OCI-LY7 (cell line): ENCODE results near the gene CLEC16A. TPM values are rescaled to one million over a fixed set of nuclear protein-coding genes. Genes with fewer than 3 reads are reported as not detected.

Experiments used
- BruUV-seq: library from RNA; stranded (reverse); fragments of 400-500 nt; replicated peaks from 2 replicates; lab custom pipeline; 2021; lab: Mats Ljungman, UMichigan
- CTCF ChIA-PET: fragments of 300-600 bp; sonication (Branson Sonifier 250); formaldehyde crosslinking; loops from one replicate; lab custom pipeline; 2022; ENCODE audit warnings: antibody characterized with exemption; ENCODE audit not compliant: unreplicated experiment; lab: Charles Lee
- POLR2A ChIA-PET: fragments of 300-600 bp; sonication (Branson Sonifier 250); formaldehyde crosslinking; loops from one replicate; lab custom pipeline; 2022; ENCODE audit warnings: antibody characterized with exemption; lab: Charles Lee
- DNase-seq: peaks from one replicate; pipeline ENCODE4 v3.0.0-alpha.2; 2015; ENCODE audit warnings: low spot score
- H2AFZ ChIP-seq: fragments of 200-600 bp; sonication (generic), shearing (Covaris generic); 2 replicates; pipeline ENCODE4 v1.6.1; 2014; ENCODE audit warnings: mild to moderate bottlenecking, antibody characterized with exemption, low read length, moderate library complexity
- H3K27ac ChIP-seq: fragments of 200-600 bp; sonication (generic); 2 replicates; pipeline ENCODE4 v1.5.1; 2014; ENCODE audit warnings: mixed run types, low read depth, mild to moderate bottlenecking, moderate library complexity, low read length, inconsistent platforms; ENCODE audit not compliant: poor library complexity, severe bottlenecking
- H3K36me3 ChIP-seq: fragments of 200-600 bp; sonication (generic); 2 replicates; pipeline ENCODE4 v1.6.1; 2014; ENCODE audit warnings: mild to moderate bottlenecking, antibody characterized with exemption, low read length, moderate library complexity, mixed read lengths; ENCODE audit not compliant: insufficient read depth
- H3K4me1 ChIP-seq: fragments of 200-600 bp; sonication (generic); 2 replicates; pipeline ENCODE4 v1.5.1; 2014; ENCODE audit warnings: mild to moderate bottlenecking, low read length; ENCODE audit not compliant: insufficient read depth, poor library complexity, severe bottlenecking
- H3K4me2 ChIP-seq: fragments of 200-600 bp; sonication (generic); 2 replicates; pipeline ENCODE4 v1.6.1; 2014; ENCODE audit warnings: mild to moderate bottlenecking, low read length
- H3K4me3 ChIP-seq: fragments of 200-600 bp; sonication (generic); 2 replicates; pipeline ENCODE4 v1.5.1; 2014; ENCODE audit warnings: mild to moderate bottlenecking, low read depth, low read length; ENCODE audit not compliant: poor library complexity, severe bottlenecking
- H3K79me2 ChIP-seq: fragments of 200-600 bp; sonication (generic); 2 replicates; pipeline ENCODE4 v1.6.1; 2016; ENCODE audit warnings: low read depth, mild to moderate bottlenecking, low read length, moderate library complexity, mixed read lengths; ENCODE audit not compliant: insufficient read depth
- H3K9me2 ChIP-seq: fragments of 200-600 bp; sonication (generic); 2 replicates; pipeline ENCODE4 v1.6.1; 2016; ENCODE audit warnings: mild to moderate bottlenecking, low read length, mixed read lengths; ENCODE audit not compliant: insufficient read depth
- H3K9me3 ChIP-seq: fragments of 200-600 bp; sonication (generic); 2 replicates; pipeline ENCODE4 v1.6.1; 2014; ENCODE audit warnings: mild to moderate bottlenecking, mixed run types, low read length, mixed read lengths
- H4K20me1 ChIP-seq: fragments of 200-600 bp; sonication (generic); 2 replicates; pipeline ENCODE4 v1.6.1; 2014; ENCODE audit warnings: mild to moderate bottlenecking, antibody characterized with exemption, low read length, moderate library complexity, mixed read lengths; ENCODE audit not compliant: insufficient read depth
- EZH2phosphoT487 ChIP-seq: fragments of 200-600 bp; sonication (generic); IDR thresholded peaks from 2 replicates; pipeline ENCODE4 v1.6.1; 2018; ENCODE audit warnings: low read depth, borderline replicate concordance, mild to moderate bottlenecking, mixed run types, antibody characterized with exemption, low read length, moderate library complexity, mixed read lengths
- intact Hi-C: fragments of 100-400 bp; cut with micrococcal nuclease; formaldehyde crosslinking; loops from one replicate; pipeline ENCODE4 v1.10.0; 2022; ENCODE audit not compliant: unreplicated experiment
- total RNA-seq, 2 experiments: library from RNA; depleted of rRNA in 1 of 2; stranded (reverse); fragments of >200 nt in 1 of 2; shearing (Covaris generic) in 1 of 2; gene quantifications; 2 replicates each; pipeline ENCODE4 v1.2.3, GENCODE V29; 2014 to 2022
- TF ChIP-seq, protein P1 (sequence below): fragments of 200-600 bp; sonication (generic); conservative IDR thresholded peaks from 2 replicates; pipeline ENCODE4 v1.5.1; 2014; ENCODE audit warnings: mild to moderate bottlenecking, antibody characterized with exemption, low read length, moderate library complexity, mixed read lengths

CLEC16A gene
- total RNA-seq, 2 experiments from 2014 or later: 26.2 to 50.9 TPM

DNA sequence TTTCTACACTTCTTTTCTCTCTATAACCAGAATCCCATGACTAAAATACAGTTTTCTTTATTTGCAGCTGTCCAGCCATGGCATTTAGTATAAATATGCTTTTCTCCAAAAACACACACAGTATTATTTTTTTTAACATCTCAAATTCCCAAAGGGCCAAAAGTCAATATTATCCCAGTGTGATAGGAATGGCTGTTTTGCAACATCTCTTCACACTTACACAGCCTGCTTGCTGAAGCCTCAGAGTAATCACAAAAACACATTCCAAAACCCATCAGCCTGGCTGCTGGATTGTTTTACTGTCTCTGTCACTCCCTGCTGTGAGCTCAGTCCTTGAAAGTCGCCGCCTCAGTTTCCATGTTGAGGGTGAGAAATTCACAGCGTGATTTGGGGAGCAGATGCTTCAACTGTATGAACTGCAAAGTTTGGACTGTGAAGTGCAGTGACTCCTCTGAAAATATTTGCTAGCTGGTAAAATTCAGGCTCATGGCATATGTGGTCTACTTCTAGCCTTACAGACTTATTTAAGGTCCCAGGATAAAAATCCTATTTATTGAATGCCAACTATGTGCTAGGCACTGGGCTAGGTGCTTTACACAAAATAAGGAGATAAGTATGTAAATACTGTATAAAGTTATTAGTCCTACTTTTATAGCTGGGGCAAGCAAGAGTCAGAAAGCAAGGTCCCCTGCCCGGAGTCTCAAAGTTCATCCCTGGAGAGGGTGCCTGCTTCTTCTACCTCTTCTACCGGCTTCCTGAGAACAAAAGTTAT, 195.1 kb downstream of the CLEC16A start:
- H4K20me1 ChIP-seq: no peaks in the 10 kb centered on the region
- no peak overlapping the region for H3K4me2 ChIP-seq
- H3K36me3 ChIP-seq: peaks cover 8% of the 10 kb centered on the region; the same call in 1 of the 2 replicates
- CTCF ChIA-PET: no interaction called here
- H3K9me2 ChIP-seq: no peaks in the 10 kb centered on the region
- no TSS peak for BruUV-seq
- no peaks in the 10 kb centered on the region for H3K9me3 ChIP-seq
- peaks cover 5% of the 10 kb centered on the region for H3K4me1 ChIP-seq
- DNase-seq: no peak
- intact Hi-C loops: no loop called here
- no peak overlapping the region for H3K27ac ChIP-seq
- TF ChIP-seq, protein P1, sequence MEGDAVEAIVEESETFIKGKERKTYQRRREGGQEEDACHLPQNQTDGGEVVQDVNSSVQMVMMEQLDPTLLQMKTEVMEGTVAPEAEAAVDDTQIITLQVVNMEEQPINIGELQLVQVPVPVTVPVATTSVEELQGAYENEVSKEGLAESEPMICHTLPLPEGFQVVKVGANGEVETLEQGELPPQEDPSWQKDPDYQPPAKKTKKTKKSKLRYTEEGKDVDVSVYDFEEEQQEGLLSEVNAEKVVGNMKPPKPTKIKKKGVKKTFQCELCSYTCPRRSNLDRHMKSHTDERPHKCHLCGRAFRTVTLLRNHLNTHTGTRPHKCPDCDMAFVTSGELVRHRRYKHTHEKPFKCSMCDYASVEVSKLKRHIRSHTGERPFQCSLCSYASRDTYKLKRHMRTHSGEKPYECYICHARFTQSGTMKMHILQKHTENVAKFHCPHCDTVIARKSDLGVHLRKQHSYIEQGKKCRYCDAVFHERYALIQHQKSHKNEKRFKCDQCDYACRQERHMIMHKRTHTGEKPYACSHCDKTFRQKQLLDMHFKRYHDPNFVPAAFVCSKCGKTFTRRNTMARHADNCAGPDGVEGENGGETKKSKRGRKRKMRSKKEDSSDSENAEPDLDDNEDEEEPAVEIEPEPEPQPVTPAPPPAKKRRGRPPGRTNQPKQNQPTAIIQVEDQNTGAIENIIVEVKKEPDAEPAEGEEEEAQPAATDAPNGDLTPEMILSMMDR: no peak
- no peak for TF ChIP-seq EZH2phosphoT487
- H2AFZ ChIP-seq: no peak overlapping the region
- no peak overlapping the region for H3K4me3 ChIP-seq
- POLR2A ChIA-PET: interaction anchor here (0.7 kb wide), 1 partner anchor 12 kb away, joined by 3 read pairs; no protein-coding TSS in a partner anchor
- H3K79me2 ChIP-seq: no peaks in the 10 kb centered on the region

DNA sequence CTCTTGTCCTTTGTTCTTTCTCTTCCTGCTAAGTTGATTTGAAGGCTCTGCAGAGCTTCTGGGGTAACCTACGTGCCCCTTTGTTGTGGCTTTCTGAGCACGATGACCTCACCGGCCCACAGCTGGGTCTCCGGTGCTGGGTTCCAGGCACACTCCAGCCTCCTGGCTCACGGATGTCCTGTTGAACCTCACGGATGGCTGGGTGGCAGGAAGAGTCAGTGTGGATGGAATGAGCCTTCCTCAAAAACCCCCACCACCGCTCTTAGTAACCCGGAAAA, 195.7 kb downstream of the CLEC16A start:
- Histone ChIP-seq H3K9me2 (no peaks in the 10 kb centered on the region), H3K79me2 (no peaks in the 10 kb centered on the region), H3K4me1 (peaks cover 5% of the 10 kb centered on the region), H2AFZ (no peak overlapping the region), H3K4me2 (no peak overlapping the region), H3K27ac (no peak overlapping the region), H4K20me1 (no peaks in the 10 kb centered on the region), H3K9me3 (no peaks in the 10 kb centered on the region), H3K36me3 (peaks cover 8% of the 10 kb centered on the region; the same call in 1 of the 2 replicates), H3K4me3 (no peak overlapping the region)
- CTCF ChIA-PET: no interaction called here
- no TSS peak for BruUV-seq
- DNase-seq: no peak
- TF ChIP-seq EZH2phosphoT487: no peak
- TF ChIP-seq, protein P1: no peak
- POLR2A ChIA-PET: no interaction called here
- intact Hi-C loops: no loop called here

DNA sequence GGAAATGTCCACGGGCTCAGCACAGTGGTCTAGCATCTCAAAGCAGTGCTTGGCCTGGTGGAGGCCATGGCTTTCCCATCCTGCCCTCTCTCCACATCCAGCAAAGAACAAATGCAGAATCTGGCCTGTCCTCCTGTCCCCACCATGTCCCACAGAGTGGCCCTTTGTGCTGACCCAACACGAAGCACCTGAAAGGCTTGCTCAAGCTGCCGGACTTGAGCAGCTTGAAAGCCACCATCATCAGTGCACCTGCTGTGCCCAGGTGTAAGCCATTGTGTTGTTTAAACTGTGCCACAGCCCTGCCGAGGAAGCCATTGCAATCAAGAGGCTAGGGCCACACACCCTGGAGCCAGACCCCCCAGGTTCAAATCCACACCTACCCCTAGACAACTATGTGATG, 196.1 kb downstream of the CLEC16A start:
- Histone ChIP-seq H3K9me2 (no peaks in the 10 kb centered on the region), H3K36me3 (peaks cover 8% of the 10 kb centered on the region; the same call in 1 of the 2 replicates), H3K4me3 (no peak overlapping the region), H2AFZ (no peak overlapping the region), H3K9me3 (no peaks in the 10 kb centered on the region), H3K4me2 (no peak overlapping the region), H3K79me2 (no peaks in the 10 kb centered on the region), H4K20me1 (no peaks in the 10 kb centered on the region), H3K4me1 (peaks cover 5% of the 10 kb centered on the region), H3K27ac (no peak overlapping the region)
- no TSS peak for BruUV-seq
- ChIA-PET POLR2A (interaction anchor here (0.8 kb wide), 1 partner anchor 12 kb away, joined by 4 read pairs; no protein-coding TSS in a partner anchor), CTCF (no interaction called here)
- no peak for DNase-seq
- intact Hi-C loops: no loop called here
- TF ChIP-seq, protein P1: no peak
- TF ChIP-seq EZH2phosphoT487: no peak
